Glutamatergic neuron (in vitro differentiated cells): ENCODE results near the gene CDKN2C. TPM values are rescaled to one million over a fixed set of nuclear protein-coding genes. Genes with fewer than 3 reads are reported as not detected.
"Not testable (repeated sequence)": the region's sequence is repeated elsewhere in the genome, so short reads cannot be mapped to it uniquely, and the experiment has no call there.

Experiments used
- DNase-seq: peaks from one replicate; pipeline ENCODE4 v3.0.0; 2022
- H3K27ac Mint-ChIP-seq: one replicate; pipeline ENCODE4 v1.8.0; 2020; ENCODE audit warnings: mild to moderate bottlenecking, mixed read lengths, inconsistent platforms; ENCODE audit not compliant: unreplicated experiment
- H3K27me3 Mint-ChIP-seq: one replicate; pipeline ENCODE4 v1.8.0; 2020; ENCODE audit warnings: mild to moderate bottlenecking, moderate library complexity, mixed read lengths, inconsistent platforms; ENCODE audit not compliant: unreplicated experiment
- H3K36me3 Mint-ChIP-seq: one replicate; pipeline ENCODE4 v1.8.0; 2020; ENCODE audit warnings: mild to moderate bottlenecking, mixed read lengths, inconsistent platforms; ENCODE audit not compliant: unreplicated experiment
- H3K4me1 Mint-ChIP-seq: one replicate; pipeline ENCODE4 v1.8.0; 2020; ENCODE audit warnings: mild to moderate bottlenecking, low read depth, mixed read lengths, inconsistent platforms; ENCODE audit not compliant: unreplicated experiment
- H3K4me3 Mint-ChIP-seq: one replicate; pipeline ENCODE4 v1.8.0; 2020; ENCODE audit warnings: mild to moderate bottlenecking, mixed read lengths, inconsistent platforms; ENCODE audit not compliant: unreplicated experiment
- H3K9me3 Mint-ChIP-seq: one replicate; pipeline ENCODE4 v1.8.0; 2020; ENCODE audit warnings: mild to moderate bottlenecking, moderate library complexity, mixed read lengths, inconsistent platforms; ENCODE audit not compliant: unreplicated experiment
- CTCF ChIP-seq: fragments of 200-600 bp; sonication (generic); IDR thresholded peaks from one replicate; pipeline ENCODE4 v1.5.0; 2021; ENCODE audit not compliant: partially characterized antibody, unreplicated experiment
- total RNA-seq: library from RNA; stranded (reverse); fragmentation: NEBNext Ultra II Directional; extraction: Animal tissue kit (Norgen Biotek cat#: 25700); gene quantifications from one replicate; pipeline ENCODE4 v1.2.1, GENCODE V29; 2021; ENCODE audit not compliant: unreplicated experiment

Gene CDKN2C
- total RNA-seq, 1 donor from 2014 or later, result 1.3 TPM

- TF ChIP-seq CTCF, result no peak
- H3K9me3 Mint-ChIP-seq, result no peaks in the 10 kb centered on the region
- H3K4me1 Mint-ChIP-seq, result no peaks in the 10 kb centered on the region
- no peaks in the 10 kb centered on the region for H3K36me3 Mint-ChIP-seq
- DNase-seq, result no peak
- no peak overlapping the region for H3K4me3 Mint-ChIP-seq
- no peak overlapping the region for H3K27ac Mint-ChIP-seq
- H3K27me3 Mint-ChIP-seq, result peaks cover 2% of the 10 kb centered on the region
Observed at GRCh38 chr1:50994997-50995396, 25.0 kb downstream of the CDKN2C start.

GRCh38 chr1:50995651-50996050 is 25.6 kb downstream of the CDKN2C start:
- H3K27ac Mint-ChIP-seq, result no peak overlapping the region
- no peak for TF ChIP-seq CTCF
- H3K36me3 Mint-ChIP-seq, result no peaks in the 10 kb centered on the region
- no peak for DNase-seq
- H3K9me3 Mint-ChIP-seq, result no peaks in the 10 kb centered on the region
- H3K4me3 Mint-ChIP-seq, result no peak overlapping the region
- H3K4me1 Mint-ChIP-seq, result no peaks in the 10 kb centered on the region
- peaks cover 2% of the 10 kb centered on the region for H3K27me3 Mint-ChIP-seq

GRCh38 chr1:50996083-50996482 is 26.0 kb downstream of the CDKN2C start:
- Mint-ChIP-seq H3K4me1 (no peaks in the 10 kb centered on the region), H3K36me3 (no peaks in the 10 kb centered on the region), H3K9me3 (no peaks in the 10 kb centered on the region), H3K4me3 (no peak overlapping the region), H3K27me3 (peaks cover 2% of the 10 kb centered on the region), H3K27ac (no peak overlapping the region)
- DNase-seq, result no peak
- no peak for TF ChIP-seq CTCF

GRCh38 chr1:50999375-50999774 is 29.3 kb downstream of the CDKN2C start:
- not testable (repeated sequence) for H3K9me3 Mint-ChIP-seq, H3K4me3 Mint-ChIP-seq, H3K36me3 Mint-ChIP-seq, H3K27ac Mint-ChIP-seq, DNase-seq, H3K27me3 Mint-ChIP-seq, H3K4me1 Mint-ChIP-seq

GRCh38 chr1:51000160-51000559 is 30.1 kb downstream of the CDKN2C start:
- H3K27me3 Mint-ChIP-seq, result peaks cover 2% of the 10 kb centered on the region
- DNase-seq, result no peak
- H3K9me3 Mint-ChIP-seq, result no peaks in the 10 kb centered on the region
- H3K4me3 Mint-ChIP-seq, result no peak overlapping the region
- no peak for TF ChIP-seq CTCF
- no peaks in the 10 kb centered on the region for H3K36me3 Mint-ChIP-seq
- no peaks in the 10 kb centered on the region for H3K4me1 Mint-ChIP-seq
- H3K27ac Mint-ChIP-seq, result no peak overlapping the region

- peaks cover 2% of the 10 kb centered on the region for H3K27me3 Mint-ChIP-seq
- H3K4me3 Mint-ChIP-seq, result no peak overlapping the region
- no peak for TF ChIP-seq CTCF
- no peak for DNase-seq
- no peaks in the 10 kb centered on the region for H3K9me3 Mint-ChIP-seq
- H3K27ac Mint-ChIP-seq, result no peak overlapping the region
- H3K36me3 Mint-ChIP-seq, result no peaks in the 10 kb centered on the region
- no peaks in the 10 kb centered on the region for H3K4me1 Mint-ChIP-seq
Observed at GRCh38 chr1:51000651-51001050, 30.6 kb downstream of the CDKN2C start.
